HL-60 (cell line): ENCODE results near the gene SLC20A1.

Experiments
- CTCF ChIP-seq: IDR thresholded peaks from one replicate; pipeline ENCODE4 v1.5.1; 2011; ENCODE audit warnings: low read length, control low read depth, inconsistent platforms; ENCODE audit not compliant: insufficient read depth
- REST ChIP-seq: IDR thresholded peaks from 2 replicates; pipeline ENCODE4 v1.6.1; 2012; ENCODE audit warnings: low read depth; ENCODE audit not compliant: insufficient replicate concordance

- TF ChIP-seq CTCF = no peak
- no peak for TF ChIP-seq REST
Observed at GRCh38 chr2:112634153-112634873, 11.4 kb upstream of the SLC20A1 start.
